ENCODE measurements around the gene SHISA6.

- TF ChIP-seq CTCF (IDR thresholded peaks at IDR 0.05; ENCODE audit: poor library complexity, severe bottlenecking) (no peak), POLR2AphosphoS5 (IDR thresholded peaks at IDR 0.05) (no peak)
These were observed 31.1 kb upstream of the SHISA6 start for GRCh38 chr17:11209906-11210305.
